ENCODE results near the gene RAB20. TPM values are rescaled to one million over a fixed set of nuclear protein-coding genes. Genes with fewer than 3 reads are reported as not detected.

Gene RAB20
- total and polyA plus RNA-seq, 2 of the 8 experiments (the other 6 are each of a cell fraction or from before 2014, with no cell fraction given), result 14.8 to 27.9 TPM

DNA sequence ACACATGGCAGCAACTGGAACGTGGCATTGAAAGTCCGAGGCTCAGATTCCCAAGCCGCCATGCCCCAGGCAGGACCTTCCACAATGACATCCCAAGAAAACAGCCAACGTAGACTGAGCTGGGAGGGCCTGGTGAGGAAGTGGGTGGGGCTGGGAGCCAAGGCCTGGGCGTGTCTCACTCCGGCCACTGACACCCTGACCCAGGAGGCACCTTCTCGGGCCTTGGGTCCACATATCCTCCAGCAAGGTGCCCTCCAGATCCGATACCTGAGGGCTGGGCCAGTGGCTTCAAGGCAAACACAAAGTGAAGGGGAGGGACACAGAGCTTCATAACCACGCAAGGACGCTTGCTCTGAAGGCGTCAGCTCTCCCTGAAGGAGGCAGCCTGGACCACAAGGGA, 43.0 kb downstream of the RAB20 start (continued):
- TF ChIP-seq GTF2F1 (IDR thresholded peaks at IDR 0.05; ENCODE audit: borderline replicate concordance, low read depth, low read length), result no peak
